ENCODE data around the gene HDAC7. TPM values are rescaled to one million over a fixed set of nuclear protein-coding genes. Genes with fewer than 3 reads are reported as not detected.

The HDAC7 gene
- total RNA-seq, 1 donor: 47.9 TPM

DNA sequence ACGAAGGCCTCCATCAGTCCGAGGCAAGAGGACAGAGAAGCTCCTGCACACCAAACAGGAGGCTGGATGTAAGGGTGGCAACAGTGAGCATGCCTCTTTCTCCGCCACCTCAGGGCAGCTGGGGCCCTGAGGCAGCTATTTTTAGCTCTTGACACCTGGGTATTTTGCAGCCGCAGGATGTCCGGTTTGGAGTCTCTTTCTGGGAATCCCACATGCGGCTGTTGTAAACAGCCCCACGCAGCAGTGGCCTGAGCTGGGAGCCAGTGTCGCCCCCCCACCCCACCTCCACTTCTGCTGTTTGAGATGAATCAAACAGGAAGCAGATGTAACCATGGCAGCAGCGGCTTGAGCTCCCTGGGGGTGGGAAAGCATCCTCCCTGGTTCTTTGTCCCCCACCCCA lies 11.7 kb downstream of the HDAC7 start:
- H3K4me3 ChIP-seq (ENCODE audit: low read depth, low read length): no peak overlapping the region
- DNase-seq (ENCODE audit: low read depth): peak; percentile 64
- TF ChIP-seq, protein P1, sequence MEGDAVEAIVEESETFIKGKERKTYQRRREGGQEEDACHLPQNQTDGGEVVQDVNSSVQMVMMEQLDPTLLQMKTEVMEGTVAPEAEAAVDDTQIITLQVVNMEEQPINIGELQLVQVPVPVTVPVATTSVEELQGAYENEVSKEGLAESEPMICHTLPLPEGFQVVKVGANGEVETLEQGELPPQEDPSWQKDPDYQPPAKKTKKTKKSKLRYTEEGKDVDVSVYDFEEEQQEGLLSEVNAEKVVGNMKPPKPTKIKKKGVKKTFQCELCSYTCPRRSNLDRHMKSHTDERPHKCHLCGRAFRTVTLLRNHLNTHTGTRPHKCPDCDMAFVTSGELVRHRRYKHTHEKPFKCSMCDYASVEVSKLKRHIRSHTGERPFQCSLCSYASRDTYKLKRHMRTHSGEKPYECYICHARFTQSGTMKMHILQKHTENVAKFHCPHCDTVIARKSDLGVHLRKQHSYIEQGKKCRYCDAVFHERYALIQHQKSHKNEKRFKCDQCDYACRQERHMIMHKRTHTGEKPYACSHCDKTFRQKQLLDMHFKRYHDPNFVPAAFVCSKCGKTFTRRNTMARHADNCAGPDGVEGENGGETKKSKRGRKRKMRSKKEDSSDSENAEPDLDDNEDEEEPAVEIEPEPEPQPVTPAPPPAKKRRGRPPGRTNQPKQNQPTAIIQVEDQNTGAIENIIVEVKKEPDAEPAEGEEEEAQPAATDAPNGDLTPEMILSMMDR (IDR thresholded peaks at IDR 0.05; ENCODE audit: insufficient read depth, low read depth, low read length): no peak

DNA sequence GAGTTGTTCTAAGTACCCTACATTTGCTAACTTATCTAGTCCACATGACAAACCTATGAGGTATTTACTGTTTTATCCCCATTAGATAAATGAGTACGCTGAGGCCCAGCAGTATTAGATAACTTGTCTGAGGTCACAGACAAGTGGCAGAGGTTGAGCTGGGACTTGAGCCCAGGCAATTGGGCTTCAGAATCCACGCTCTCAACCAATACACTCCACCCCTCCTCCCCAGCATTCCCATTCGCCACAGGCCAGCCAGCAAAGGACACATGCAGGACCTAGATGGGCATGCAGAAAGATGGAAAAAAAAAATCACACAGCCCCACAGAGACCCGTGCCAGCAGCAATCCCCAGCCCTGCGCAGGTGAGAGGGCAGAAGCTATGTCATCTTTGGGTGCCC lies 12.4 kb downstream of the HDAC7 start:
- DNase-seq (ENCODE audit: low read depth): no peak
- H3K4me3 ChIP-seq (ENCODE audit: low read depth, low read length): no peak overlapping the region
- TF ChIP-seq, protein P1 (IDR thresholded peaks at IDR 0.05; ENCODE audit: insufficient read depth, low read depth, low read length): no peak

DNA sequence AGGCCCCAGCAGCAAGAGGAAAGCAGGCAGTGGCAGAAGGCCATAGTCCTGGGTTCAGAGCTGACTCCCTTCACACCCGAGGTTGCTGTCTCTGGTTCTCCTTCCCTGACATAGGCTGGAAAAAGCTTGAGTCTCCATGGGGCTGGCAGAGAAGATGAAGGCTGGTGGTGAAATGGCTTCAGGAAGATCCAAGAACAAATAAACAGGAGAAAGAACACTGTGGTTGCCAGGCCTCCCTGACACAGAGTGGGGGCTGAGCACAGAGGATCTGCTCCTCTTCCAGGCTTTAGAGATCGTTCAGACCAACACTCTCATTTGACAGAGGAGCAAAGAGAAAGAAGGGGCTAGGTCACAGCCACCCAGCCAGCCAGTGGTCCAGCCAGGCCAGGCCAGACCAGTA lies 14.3 kb downstream of the HDAC7 start:
- DNase-seq (ENCODE audit: low read depth): no peak
- no peak overlapping the region for H3K4me3 ChIP-seq (ENCODE audit: low read depth, low read length)
- TF ChIP-seq, protein P1 (IDR thresholded peaks at IDR 0.05; ENCODE audit: insufficient read depth, low read depth, low read length): no peak

DNA sequence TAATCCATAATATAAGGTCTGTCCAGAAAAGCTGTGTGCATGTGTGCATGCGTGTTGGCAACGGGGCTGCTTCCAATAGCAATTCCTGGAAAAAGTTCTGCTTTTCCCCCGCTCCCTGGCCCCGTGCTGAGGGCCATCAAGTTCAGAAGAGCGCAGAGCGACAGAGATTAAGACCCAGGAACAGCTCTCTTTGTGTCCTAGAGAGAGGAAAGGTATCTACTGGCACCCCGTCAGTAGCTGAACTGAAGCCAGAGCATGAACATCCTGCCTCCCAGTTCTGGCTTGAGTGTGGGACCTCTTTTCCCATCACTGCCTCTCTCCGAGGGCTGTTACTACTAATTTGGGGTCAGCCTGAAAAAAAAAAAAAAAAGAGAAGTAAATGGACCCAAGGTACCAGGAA lies 15.5 kb downstream of the HDAC7 start:
- no peak overlapping the region for H3K4me3 ChIP-seq (ENCODE audit: low read depth, low read length)
- TF ChIP-seq, protein P1 (IDR thresholded peaks at IDR 0.05; ENCODE audit: insufficient read depth, low read depth, low read length): no peak
- DNase-seq (ENCODE audit: low read depth): no peak

DNA sequence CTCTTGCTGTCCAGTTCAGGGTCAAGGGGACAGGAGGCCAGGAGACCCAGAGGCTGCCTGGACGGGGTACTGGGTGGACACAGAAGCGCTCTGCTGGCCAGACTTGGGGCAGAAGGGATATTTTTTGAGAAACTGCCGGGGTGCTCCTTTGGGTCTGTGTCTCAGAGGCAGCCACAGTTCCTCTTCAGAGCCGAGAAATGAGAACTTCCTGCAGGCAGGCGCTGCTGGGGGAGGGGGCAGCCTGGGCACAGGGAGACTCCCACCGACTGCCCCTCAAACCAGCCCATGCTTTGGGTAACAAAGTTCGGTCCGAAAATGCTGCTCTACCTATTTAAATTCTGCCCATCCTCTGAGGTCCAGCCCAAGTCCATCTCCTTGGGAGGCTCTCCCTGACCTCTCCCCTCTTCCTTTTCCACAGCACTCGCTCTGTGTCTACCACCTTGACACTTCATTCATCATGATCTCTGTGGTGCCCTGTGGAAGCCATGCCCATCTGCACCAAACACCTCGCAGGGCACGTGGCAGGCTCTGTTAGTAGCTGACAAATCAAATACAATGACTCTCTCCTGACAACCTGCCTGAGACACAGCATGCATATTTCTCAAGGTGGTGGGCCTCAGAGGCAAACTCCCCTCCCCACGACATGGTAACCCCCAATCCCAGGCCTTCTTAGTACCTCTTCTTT lies 16.4 kb downstream of the HDAC7 start:
- no peak overlapping the region for H3K4me3 ChIP-seq (ENCODE audit: low read depth, low read length)
- TF ChIP-seq, protein P1 (IDR thresholded peaks at IDR 0.05; ENCODE audit: insufficient read depth, low read depth, low read length): no peak

DNA sequence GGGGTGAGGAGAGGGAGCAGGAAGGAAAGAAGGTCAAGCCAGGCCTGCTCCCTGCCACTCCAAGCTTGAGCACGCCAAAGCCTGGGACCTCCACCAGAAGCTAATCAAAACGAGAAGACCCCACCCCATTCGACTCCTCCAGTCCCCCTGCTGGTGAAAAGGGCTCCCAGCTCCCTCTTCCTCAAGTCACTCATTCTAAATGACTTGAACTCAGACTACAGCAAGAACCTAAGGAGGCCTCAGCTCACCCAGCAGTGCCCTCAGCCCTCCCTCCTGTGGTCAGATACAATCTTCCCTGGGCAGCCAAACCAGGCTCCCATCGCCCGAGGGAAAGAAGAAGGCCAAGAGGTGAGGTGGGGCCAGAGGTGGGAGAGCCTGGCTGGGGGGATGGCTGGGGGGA lies 17.4 kb downstream of the HDAC7 start:
- DNase-seq (ENCODE audit: low read depth): no peak
- TF ChIP-seq, protein P1 (IDR thresholded peaks at IDR 0.05; ENCODE audit: insufficient read depth, low read depth, low read length): peak; percentile 40
- H3K4me3 ChIP-seq (ENCODE audit: low read depth, low read length): no peak overlapping the region

More for the DNA sequence above, 16.4 kb downstream of the HDAC7 start:
- DNase-seq (ENCODE audit: low read depth): no peak

DNA sequence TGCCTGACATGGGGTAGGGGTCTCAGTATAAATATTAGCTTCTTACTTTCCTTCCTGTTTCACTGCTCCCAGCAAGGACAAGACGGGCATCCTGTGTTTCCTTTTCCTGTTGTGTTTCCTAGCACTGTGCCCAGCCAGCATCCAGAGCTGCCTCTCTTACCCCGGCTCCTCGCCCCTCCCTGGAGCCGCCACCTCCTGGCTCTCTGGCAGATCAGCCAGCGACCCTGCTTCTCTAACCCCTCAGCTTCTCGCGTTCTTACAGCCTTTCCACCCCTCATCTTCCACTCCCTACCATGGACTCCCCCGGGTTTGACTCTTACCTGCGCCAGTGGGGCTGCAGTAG lies 17.8 kb downstream of the HDAC7 start:
- no peak for DNase-seq (ENCODE audit: low read depth)
- TF ChIP-seq, protein P1 (IDR thresholded peaks at IDR 0.05; ENCODE audit: insufficient read depth, low read depth, low read length): no peak
- no peak overlapping the region for H3K4me3 ChIP-seq (ENCODE audit: low read depth, low read length)

Measured in fibroblast of villous mesenchyme (primary cell).